IPS DF 19.7 (cell line): Measurements from ENCODE around the gene GRAP2.
"Not testable (repeated sequence)": the region's sequence is repeated elsewhere in the genome, so short reads cannot be mapped to it uniquely, and the experiment has no call there.

ENCODE experiments used
- DNase-seq: peaks from one replicate; pipeline ENCODE4 v3.0.0-alpha.2; 2013; ENCODE audit warnings: low read depth, low spot score

The GRAP2 gene

DNA sequence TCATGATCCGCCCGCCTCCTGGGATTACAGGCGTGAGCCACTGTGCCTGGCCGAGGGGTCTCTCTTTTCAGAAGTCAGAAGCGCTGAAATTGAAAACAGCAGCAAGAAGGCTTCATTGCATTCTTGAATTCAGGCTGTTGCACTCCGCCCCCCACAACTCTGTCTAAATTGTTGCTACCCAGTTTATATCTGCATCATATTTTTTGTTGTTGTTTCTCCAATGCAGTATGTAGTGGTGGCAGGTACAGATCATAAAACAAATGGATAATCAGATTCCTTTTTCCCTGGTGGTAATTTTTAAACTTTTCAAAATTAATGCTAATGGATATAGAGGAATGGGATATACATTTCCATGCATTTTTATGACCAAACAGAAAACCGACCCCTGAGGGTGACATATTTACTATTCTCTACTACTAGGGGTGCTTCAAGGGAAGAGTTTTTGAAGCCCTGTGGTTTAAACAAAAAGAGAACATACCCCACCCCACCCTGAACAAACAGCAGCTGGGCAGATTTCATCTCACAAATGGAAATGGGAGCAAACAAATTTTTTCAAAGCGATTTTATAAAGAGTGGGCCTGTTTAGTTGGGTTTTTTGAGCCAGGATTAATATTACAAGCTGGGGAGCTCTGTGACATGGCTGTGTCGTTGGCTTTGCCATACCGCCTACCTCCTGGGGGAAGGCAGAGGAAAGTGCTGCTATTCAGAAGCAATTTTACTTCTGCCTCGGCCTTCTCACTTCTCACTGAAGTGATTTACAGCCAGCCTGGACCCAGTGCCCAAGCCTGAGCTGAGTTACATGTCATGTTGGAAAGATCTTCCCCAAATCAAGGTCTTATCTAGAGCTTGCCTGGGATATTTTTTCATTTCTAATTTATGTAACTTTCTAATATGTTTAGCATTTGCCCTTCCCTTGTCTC lies 43.3 kb downstream of the GRAP2 start:
- no peak for DNase-seq

DNA sequence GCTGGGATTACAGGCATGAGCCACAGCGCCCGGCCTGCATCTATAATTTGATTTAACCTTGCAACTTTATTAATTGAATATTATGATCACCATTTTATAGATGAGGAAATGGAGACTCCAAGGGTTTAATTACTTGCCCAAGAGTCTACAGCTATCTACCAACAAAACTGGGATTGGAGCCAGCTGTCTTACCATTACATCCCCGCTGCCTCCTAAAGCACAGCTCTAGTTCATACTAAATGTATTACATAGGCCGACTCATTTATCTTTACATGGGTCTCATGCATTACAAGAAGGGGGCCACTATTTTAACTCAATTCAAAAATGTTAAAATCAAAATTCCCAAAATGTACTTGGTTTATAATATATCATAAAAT lies 45.2 kb downstream of the GRAP2 start:
- DNase-seq: no peak

- no peak for DNase-seq
These were observed 45.8 kb downstream of the GRAP2 start for GRCh38 chr22:39946503-39947219.

DNA sequence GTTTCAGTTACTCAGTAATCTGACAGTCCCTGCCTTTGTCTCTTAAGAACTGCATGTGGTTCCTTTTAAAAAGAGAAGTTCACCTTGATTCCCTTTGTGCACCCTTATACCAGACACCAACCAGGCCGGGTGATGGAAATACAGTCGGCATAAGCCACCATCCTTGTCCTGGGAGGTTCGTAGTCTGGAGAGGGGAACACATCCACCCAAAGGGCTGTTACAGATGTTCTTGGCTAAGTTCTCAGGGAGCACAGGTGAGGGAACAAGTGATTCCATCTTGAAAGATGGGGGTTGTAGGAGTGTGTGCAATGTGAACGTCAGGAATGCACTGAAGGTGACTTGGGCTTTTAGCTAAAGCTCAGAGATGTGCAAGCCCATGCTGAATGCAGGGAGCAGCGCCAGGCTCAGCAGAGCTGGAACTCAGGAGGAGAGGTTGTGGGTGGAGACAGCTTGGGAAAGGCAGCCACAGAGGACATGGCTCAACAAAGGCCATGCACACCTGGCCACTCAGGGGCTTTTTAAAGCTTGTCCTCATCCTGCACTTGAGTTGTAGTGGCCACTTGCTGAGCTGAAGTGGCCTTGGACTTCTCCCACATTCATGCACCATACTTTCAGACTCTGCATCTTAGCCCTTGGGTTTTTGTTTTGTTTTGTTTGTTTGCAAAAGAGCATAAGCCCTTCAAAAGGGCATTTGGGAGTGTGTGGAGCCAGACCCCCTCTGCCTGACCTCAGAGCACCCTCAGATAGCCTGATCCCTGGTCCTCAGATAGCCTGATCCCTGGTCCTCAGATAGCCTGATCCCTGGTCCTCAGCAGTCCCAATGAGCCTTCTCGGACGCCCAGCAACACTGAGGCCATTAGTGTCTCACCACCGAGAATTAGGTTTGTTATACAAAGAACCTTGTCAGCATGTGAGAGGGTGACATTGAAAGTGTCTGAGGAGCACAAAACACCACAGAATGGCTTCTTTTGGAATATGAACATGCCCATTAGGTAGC lies 46.6 kb downstream of the GRAP2 start:
- DNase-seq: no peak

DNA sequence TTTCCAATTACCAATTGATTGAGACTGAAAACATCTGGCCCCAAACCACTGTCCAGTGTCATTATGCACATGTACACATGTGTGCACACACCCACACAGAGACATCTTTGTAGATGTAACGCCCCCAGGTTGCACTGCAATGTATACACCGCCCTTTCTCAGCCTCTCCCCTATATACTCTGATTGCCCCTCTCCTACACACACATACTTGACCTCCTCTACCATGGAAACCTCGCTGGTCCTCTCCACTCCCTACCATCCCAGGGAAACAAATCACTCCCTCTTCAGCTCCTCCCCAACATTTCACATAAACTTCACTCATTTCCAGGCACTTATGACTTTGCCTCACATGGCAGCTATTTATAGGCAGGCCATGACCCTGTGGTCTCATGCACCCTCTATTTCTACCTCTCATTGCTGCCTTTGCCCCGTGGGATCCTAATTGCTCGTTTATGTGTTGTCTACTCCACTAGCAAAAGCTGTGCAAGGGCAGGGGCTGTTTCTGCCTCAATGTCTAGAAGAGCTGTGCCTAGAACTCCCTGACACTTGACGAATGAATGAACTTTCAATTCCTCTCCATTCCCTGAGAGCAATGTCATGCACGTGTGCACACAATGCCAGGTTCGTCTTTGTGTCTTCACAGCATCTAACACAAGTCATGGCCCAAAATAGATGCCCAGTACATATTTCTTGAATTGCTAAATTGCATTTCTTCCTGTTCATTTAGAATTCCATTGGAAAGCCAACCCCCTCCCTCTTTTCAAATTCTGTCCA lies 49.3 kb downstream of the GRAP2 start:
- DNase-seq: no peak

- not testable (repeated sequence) for DNase-seq
These were observed 50.9 kb downstream of the GRAP2 start for GRCh38 chr22:39951603-39952293.

GRCh38 chr22:39952347-39952746 lies 51.5 kb downstream of the GRAP2 start:
- no peak for DNase-seq

DNA sequence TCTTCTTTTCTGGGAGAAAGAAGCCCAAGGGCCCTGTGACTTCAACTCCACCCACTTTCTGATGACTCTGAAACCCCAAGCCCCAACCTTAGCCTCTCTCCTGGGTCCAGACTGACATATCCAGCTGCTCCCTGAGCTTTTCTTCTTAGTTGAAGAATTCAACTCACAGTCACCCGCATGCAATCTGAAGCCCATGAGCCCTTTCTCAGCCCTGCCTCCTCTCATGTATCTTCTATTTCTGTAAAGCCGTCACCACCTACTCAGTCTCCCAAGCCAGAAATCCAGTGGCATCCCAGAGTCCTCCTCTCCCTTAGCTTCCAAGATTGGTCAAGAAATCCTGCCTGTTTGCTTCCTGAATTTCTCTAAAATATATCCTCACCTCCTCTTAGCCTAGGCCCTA lies 52.2 kb downstream of the GRAP2 start:
- no peak for DNase-seq

- DNase-seq: no peak
These were observed 53.7 kb downstream of the GRAP2 start for GRCh38 chr22:39954584-39955055.

DNA sequence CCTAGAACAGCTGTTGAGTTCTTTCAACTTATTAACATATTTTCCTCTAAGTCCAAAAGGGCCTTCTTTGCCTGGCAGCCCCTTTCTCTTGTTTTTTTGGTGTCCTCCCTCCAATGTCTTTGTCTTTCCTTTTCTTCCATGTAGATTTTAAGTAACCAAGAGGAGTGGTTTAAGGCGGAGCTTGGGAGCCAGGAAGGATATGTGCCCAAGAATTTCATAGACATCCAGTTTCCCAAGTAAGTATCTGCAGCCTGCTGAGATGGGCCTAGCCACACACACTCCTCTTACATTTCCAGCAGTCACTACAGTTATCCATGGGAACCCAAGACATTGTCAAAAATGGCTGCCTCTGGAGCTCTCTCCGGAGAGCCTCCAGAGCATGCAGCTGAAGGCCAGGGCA lies 54.8 kb downstream of the GRAP2 start:
- no peak for DNase-seq

DNA sequence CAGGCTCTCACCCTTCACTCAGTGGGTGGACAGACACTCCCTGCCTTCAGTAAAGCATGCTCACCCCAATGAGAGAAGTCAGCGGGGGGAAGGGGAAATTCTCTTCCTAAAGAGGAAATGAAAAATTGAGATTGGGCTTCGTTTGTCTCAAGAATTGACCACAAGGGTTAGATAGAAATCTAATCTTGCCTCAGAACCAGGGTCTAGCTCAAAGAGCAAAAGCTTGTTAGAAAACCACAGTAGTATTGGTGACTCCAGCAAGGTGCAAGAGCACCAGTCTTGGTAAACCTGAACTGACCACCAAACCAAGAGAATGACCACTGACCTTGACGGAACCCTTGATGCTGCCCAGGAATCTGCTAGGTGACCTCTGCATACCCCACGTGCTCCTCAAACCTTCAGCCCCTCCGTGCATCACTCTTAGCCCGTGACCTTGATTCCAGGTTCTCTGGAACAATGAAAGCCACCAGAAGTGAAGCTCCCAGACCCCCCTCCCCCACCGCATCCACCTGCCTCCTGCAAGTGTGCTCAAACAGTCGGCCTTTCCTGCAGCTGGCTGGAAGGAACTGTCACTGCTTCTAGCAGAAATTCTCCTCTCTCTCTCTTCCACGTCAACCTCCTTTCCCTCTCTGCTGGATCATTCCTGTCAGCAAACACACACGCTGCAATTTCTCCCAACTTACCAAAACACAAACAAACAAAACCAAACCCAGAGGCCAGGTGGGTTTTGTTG lies 56.2 kb downstream of the GRAP2 start:
- DNase-seq: no peak

GRCh38 chr22:39958009-39958711 lies 57.3 kb downstream of the GRAP2 start:
- DNase-seq: no peak

GRCh38 chr22:39958949-39959639 lies 58.2 kb downstream of the GRAP2 start:
- DNase-seq: no peak

- no peak for DNase-seq
These were observed 59.0 kb downstream of the GRAP2 start, which contains the start of gene TMA7B for GRCh38 chr22:39959640-39960447. TSS of gene TMA7B (plus strand) at chr22:39960397. CDS start at chr22:39964375, 3,978 bp downstream.

- DNase-seq: no peak
These were observed 60.2 kb downstream of the GRAP2 start for GRCh38 chr22:39960791-39961746.

DNA sequence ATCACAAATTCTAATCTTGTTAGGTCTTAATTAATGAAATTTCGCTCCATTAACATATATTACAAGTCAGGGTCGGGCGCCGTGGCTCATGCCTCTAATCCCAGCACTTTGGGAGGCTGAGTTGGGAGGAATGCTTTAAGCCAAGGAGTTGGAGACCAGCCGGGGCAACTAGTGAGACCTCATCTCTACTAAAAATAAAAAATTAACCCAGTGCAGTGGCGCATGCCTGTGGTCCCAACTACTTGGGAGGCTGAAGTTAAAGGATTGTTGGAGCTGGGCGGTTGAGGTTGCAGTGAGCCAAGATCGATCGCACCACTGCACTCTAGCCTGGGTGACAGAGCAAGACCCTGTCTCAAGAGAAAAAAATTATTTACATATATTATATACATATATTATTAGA lies 61.2 kb downstream of the GRAP2 start:
- no peak for DNase-seq
